GM12878 (cell line): ENCODE results near the gene RNASEH2A. TPM values are rescaled to one million over a fixed set of nuclear protein-coding genes. Genes with fewer than 3 reads are reported as not detected.

Source experiments
- ATF7 ChIP-seq: fragments of 450-650 bp; IDR thresholded peaks from 2 replicates; pipeline ENCODE4 v1.6.1; 2016; ENCODE audit warnings: low read depth, mild to moderate bottlenecking
- BCL11A ChIP-seq: IDR thresholded peaks from 2 replicates; pipeline ENCODE4 v1.6.1; 2011; ENCODE audit warnings: low read depth, low read length
- BHLHE40 ChIP-seq, 2 experiments: fragments of 450-650 bp in 1 of 2; IDR thresholded peaks; 2 replicates each; pipeline ENCODE4 v1.6.1; 2011 to 2017; ENCODE audit warnings: low read depth in 2 of 2, borderline replicate concordance in 1 of 2, improper control_type of control experiment in 1 of 2, low read length in 1 of 2, mild to moderate bottlenecking in 1 of 2
- CREB1 ChIP-seq: IDR thresholded peaks from 2 replicates; pipeline ENCODE4 v1.6.1; 2012; ENCODE audit warnings: low read depth, mild to moderate bottlenecking, inconsistent platforms
- FOXM1 ChIP-seq: IDR thresholded peaks from 2 replicates; pipeline ENCODE4 v1.6.1; 2012; ENCODE audit warnings: low read depth, mild to moderate bottlenecking, inconsistent platforms, low read length, moderate library complexity
- JUNB ChIP-seq: IDR thresholded peaks from 2 replicates; pipeline ENCODE4 v1.6.1; 2016; ENCODE audit warnings: antibody characterized with exemption, mild to moderate bottlenecking
- JUND ChIP-seq: IDR thresholded peaks from 2 replicates; pipeline ENCODE4 v1.6.1; 2012; ENCODE audit warnings: low read depth, mild to moderate bottlenecking, low read length, improper control_type of control experiment, moderate library complexity
- RFX5 ChIP-seq: IDR thresholded peaks from 2 replicates; pipeline ENCODE4 v1.6.1; 2011; ENCODE audit warnings: low read depth, low read length, improper control_type of control experiment
- SMC3 ChIP-seq: IDR thresholded peaks from 2 replicates; pipeline ENCODE4 v1.6.1; 2011; ENCODE audit warnings: low read length, improper control_type of control experiment, borderline replicate concordance
- STAT1 ChIP-seq: fragments of 450-650 bp; conservative IDR thresholded peaks from 2 replicates; pipeline ENCODE4 v1.6.1; 2014; ENCODE audit warnings: antibody characterized with exemption, mild to moderate bottlenecking
- ZZZ3 ChIP-seq: IDR thresholded peaks from 2 replicates; pipeline ENCODE4 v1.6.1; 2011; ENCODE audit warnings: low read depth; ENCODE audit not compliant: control insufficient read depth, insufficient read length
- polyA plus RNA-seq, 11 experiments: library from polyadenylated mRNA; depleted of rRNA in 4 of 11; unstranded in 6 of 11; stranded (reverse) in 5 of 11; fragments of >200 nt; fragmentation: Nextera tagmentation in 4 of 11; fragmentation: Illumina TruSeq in 1 of 11; extraction: Ambion mirVana in 4 of 11; extraction: Trizol in 1 of 11; gene quantifications; 1 replicate in 1 of 11; 2 replicates in 10 of 11; pipeline versions ENCODE4 v1.2.1 to v1.2.3, GENCODE V29; 2011 to 2016; ENCODE audit warnings: inconsistent platforms in 2 of 11, missing spikeins in 2 of 11, low read depth in 1 of 11
- total RNA-seq, 4 experiments: library from RNA; depleted of rRNA in 3 of 4; stranded (reverse); fragments of >200 nt in 3 of 4; fragmentation: Illumina TruSeq in 1 of 4; extraction: Trizol in 1 of 4; gene quantifications; 2 replicates each; pipeline versions ENCODE4 v1.2.1 to v1.2.3, GENCODE V29; 2013 to 2021
- TF ChIP-seq, protein P1 (sequence below): fragments of 450-650 bp; IDR thresholded peaks from 2 replicates; pipeline ENCODE4 v1.6.1; 2014; ENCODE audit warnings: mild to moderate bottlenecking
- TF ChIP-seq, protein P2 (sequence below): IDR thresholded peaks from 2 replicates; pipeline ENCODE4 v1.6.1; 2011; ENCODE audit warnings: mild to moderate bottlenecking, low read depth, low read length, moderate library complexity; ENCODE audit not compliant: insufficient replicate concordance
- TF ChIP-seq, protein P3 (sequence below): IDR thresholded peaks from 2 replicates; pipeline ENCODE4 v1.6.1; 2012; ENCODE audit warnings: mild to moderate bottlenecking, low read depth, low read length
- TF ChIP-seq, protein P4 (sequence below): fragments of 450-650 bp; formaldehyde crosslinking; IDR thresholded peaks from 2 replicates; pipeline ENCODE4 v1.4.0; 2020; ENCODE audit warnings: mild to moderate bottlenecking, moderate library complexity
- TF ChIP-seq, protein P5 (sequence below): fragments of 450-650 bp; IDR thresholded peaks from 2 replicates; pipeline ENCODE4 v1.6.1; 2018; ENCODE audit warnings: borderline replicate concordance, mild to moderate bottlenecking; ENCODE audit not compliant: partially characterized antibody

The RNASEH2A gene
- total and polyA plus RNA-seq, 10 of the 15 experiments (the other 5 are each of a cell fraction or from before 2014, with no cell fraction given) = 17.4 to 103 (median 40.4) TPM

DNA sequence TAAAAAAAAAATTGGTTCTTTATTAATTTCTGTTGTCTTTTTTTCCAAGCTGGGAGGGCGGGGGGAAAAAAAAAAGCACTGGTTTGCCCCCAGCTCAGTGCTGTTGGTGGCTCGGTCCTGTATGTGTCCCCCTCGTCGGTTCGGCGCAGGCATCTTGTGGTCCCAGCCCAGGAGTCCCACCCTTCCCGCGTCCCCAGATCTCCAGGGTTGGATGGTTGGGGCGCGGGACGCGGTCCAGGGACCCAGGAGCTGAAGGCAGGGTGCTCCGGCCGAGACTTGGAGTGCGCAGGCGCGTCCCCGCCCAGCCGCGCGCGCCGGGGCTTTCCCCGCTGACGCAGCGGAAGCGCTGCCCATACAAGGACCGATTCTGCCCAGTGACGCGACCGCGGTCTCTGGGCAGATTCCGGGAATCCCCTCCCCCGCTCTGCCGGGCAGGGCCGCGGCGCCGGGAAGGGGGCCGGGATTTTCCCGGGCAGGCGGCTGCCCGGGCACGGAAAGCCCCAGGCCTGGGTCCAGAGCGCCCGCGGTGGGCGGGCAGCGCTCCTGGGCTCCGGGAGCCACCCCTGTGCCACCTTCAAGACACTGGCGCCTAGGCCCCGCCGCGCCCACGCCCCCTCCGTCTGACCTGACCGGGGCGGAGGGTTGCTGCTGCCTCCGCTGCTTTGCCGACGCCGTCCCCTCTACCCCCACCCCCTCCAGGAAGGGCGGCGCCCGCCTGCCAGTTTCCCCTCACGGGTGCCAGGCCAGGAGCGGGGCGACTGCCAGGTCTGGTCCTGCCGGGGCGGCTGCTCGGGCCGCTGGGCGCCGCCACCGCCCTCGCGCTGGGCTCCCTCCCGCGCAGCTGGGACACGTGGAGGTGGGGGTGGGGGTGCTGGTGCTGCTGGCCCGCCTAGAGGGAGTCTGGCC lies 12.8 kb upstream of the RNASEH2A start (continued):
- TF ChIP-seq, protein P1, sequence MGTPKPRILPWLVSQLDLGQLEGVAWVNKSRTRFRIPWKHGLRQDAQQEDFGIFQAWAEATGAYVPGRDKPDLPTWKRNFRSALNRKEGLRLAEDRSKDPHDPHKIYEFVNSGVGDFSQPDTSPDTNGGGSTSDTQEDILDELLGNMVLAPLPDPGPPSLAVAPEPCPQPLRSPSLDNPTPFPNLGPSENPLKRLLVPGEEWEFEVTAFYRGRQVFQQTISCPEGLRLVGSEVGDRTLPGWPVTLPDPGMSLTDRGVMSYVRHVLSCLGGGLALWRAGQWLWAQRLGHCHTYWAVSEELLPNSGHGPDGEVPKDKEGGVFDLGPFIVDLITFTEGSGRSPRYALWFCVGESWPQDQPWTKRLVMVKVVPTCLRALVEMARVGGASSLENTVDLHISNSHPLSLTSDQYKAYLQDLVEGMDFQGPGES = no peak
- TF ChIP-seq, protein P2, sequence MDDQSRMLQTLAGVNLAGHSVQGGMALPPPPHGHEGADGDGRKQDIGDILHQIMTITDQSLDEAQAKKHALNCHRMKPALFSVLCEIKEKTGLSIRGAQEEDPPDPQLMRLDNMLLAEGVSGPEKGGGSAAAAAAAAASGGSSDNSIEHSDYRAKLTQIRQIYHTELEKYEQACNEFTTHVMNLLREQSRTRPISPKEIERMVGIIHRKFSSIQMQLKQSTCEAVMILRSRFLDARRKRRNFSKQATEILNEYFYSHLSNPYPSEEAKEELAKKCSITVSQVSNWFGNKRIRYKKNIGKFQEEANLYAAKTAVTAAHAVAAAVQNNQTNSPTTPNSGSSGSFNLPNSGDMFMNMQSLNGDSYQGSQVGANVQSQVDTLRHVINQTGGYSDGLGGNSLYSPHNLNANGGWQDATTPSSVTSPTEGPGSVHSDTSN = peak; percentile 24
- TF ChIP-seq ZZZ3 = no peak
- TF ChIP-seq JUND = no peak
- no peak for TF ChIP-seq CREB1
- no peak; the same call in 1 of the 2 replicates for TF ChIP-seq SMC3
- TF ChIP-seq, protein P3, sequence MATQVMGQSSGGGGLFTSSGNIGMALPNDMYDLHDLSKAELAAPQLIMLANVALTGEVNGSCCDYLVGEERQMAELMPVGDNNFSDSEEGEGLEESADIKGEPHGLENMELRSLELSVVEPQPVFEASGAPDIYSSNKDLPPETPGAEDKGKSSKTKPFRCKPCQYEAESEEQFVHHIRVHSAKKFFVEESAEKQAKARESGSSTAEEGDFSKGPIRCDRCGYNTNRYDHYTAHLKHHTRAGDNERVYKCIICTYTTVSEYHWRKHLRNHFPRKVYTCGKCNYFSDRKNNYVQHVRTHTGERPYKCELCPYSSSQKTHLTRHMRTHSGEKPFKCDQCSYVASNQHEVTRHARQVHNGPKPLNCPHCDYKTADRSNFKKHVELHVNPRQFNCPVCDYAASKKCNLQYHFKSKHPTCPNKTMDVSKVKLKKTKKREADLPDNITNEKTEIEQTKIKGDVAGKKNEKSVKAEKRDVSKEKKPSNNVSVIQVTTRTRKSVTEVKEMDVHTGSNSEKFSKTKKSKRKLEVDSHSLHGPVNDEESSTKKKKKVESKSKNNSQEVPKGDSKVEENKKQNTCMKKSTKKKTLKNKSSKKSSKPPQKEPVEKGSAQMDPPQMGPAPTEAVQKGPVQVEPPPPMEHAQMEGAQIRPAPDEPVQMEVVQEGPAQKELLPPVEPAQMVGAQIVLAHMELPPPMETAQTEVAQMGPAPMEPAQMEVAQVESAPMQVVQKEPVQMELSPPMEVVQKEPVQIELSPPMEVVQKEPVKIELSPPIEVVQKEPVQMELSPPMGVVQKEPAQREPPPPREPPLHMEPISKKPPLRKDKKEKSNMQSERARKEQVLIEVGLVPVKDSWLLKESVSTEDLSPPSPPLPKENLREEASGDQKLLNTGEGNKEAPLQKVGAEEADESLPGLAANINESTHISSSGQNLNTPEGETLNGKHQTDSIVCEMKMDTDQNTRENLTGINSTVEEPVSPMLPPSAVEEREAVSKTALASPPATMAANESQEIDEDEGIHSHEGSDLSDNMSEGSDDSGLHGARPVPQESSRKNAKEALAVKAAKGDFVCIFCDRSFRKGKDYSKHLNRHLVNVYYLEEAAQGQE = no peak
- peak; percentile 93 for TF ChIP-seq RFX5
- TF ChIP-seq BHLHE40 (IDR thresholded peaks at IDR 0.05; ENCODE audit: borderline replicate concordance in 1 of 2, low read depth in 2 of 2, low read length in 1 of 2) = peak; percentile 71 to 72
- TF ChIP-seq, protein P4, sequence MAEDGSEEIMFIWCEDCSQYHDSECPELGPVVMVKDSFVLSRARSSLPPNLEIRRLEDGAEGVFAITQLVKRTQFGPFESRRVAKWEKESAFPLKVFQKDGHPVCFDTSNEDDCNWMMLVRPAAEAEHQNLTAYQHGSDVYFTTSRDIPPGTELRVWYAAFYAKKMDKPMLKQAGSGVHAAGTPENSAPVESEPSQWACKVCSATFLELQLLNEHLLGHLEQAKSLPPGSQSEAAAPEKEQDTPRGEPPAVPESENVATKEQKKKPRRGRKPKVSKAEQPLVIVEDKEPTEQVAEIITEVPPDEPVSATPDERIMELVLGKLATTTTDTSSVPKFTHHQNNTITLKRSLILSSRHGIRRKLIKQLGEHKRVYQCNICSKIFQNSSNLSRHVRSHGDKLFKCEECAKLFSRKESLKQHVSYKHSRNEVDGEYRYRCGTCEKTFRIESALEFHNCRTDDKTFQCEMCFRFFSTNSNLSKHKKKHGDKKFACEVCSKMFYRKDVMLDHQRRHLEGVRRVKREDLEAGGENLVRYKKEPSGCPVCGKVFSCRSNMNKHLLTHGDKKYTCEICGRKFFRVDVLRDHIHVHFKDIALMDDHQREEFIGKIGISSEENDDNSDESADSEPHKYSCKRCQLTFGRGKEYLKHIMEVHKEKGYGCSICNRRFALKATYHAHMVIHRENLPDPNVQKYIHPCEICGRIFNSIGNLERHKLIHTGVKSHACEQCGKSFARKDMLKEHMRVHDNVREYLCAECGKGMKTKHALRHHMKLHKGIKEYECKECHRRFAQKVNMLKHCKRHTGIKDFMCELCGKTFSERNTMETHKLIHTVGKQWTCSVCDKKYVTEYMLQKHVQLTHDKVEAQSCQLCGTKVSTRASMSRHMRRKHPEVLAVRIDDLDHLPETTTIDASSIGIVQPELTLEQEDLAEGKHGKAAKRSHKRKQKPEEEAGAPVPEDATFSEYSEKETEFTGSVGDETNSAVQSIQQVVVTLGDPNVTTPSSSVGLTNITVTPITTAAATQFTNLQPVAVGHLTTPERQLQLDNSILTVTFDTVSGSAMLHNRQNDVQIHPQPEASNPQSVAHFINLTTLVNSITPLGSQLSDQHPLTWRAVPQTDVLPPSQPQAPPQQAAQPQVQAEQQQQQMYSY (CRISPR knock-in tag) = peak; percentile 70; the same call in 1 of the 2 replicates
- TF ChIP-seq, protein P5, sequence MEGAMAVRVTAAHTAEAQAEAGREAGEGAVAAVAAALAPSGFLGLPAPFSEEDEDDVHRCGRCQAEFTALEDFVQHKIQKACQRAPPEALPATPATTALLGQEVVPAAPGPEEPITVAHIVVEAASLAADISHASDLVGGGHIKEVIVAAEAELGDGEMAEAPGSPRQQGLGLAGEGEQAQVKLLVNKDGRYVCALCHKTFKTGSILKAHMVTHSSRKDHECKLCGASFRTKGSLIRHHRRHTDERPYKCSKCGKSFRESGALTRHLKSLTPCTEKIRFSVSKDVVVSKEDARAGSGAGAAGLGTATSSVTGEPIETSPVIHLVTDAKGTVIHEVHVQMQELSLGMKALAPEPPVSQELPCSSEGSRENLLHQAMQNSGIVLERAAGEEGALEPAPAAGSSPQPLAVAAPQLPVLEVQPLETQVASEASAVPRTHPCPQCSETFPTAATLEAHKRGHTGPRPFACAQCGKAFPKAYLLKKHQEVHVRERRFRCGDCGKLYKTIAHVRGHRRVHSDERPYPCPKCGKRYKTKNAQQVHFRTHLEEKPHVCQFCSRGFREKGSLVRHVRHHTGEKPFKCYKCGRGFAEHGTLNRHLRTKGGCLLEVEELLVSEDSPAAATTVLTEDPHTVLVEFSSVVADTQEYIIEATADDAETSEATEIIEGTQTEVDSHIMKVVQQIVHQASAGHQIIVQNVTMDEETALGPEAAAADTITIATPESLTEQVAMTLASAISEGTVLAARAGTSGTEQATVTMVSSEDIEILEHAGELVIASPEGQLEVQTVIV = no peak
- no peak for TF ChIP-seq JUNB
- peak; percentile 81 for TF ChIP-seq BCL11A
- TF ChIP-seq STAT1 = no peak
- peak; percentile 25; the same call in 1 of the 2 replicates for TF ChIP-seq ATF7
- no peak for TF ChIP-seq FOXM1
